Cardiac muscle cell (in vitro differentiated cells and primary cell): Measurements from ENCODE around the gene TRAM2. TPM values are rescaled to one million over a fixed set of nuclear protein-coding genes. Genes with fewer than 3 reads are reported as not detected.

ENCODE experiments used
- DNase-seq, 2 donors: peaks; one replicate each; pipeline versions ENCODE4 v3.0.0 to v3.0.0-alpha.2; 2010 to 2017; ENCODE audit warnings: low read depth in 1 of 2, low spot score in 1 of 2
- H3K27ac ChIP-seq: fragments of 200-600 bp; sonication (generic); 2 replicates; pipeline ENCODE4 v1.5.1; 2016
- H3K27me3 ChIP-seq: fragments of 200-600 bp; sonication (generic); 2 replicates; pipeline ENCODE4 v1.6.0; 2016; ENCODE audit warnings: control low read depth
- H3K36me3 ChIP-seq: fragments of 200-600 bp; sonication (generic); 2 replicates; pipeline ENCODE4 v1.5.1; 2016; ENCODE audit warnings: control low read depth
- H3K4me1 ChIP-seq: fragments of 200-600 bp; sonication (generic); 2 replicates; pipeline ENCODE4 v1.8.1; 2017; ENCODE audit warnings: low read depth, mild to moderate bottlenecking, mixed run types
- H3K4me3 ChIP-seq: fragments of 200-600 bp; sonication (generic); 2 replicates; pipeline ENCODE4 v1.5.1; 2016; ENCODE audit warnings: mild to moderate bottlenecking
- H3K9me3 ChIP-seq: fragments of 200-600 bp; sonication (generic); 2 replicates; pipeline ENCODE4 v1.5.1; 2017; ENCODE audit warnings: low read depth, mild to moderate bottlenecking, control low read depth
- CTCF ChIP-seq: IDR thresholded peaks from 2 replicates; pipeline ENCODE4 v1.5.1; 2012; ENCODE audit warnings: low read depth, mild to moderate bottlenecking, low read length
- polyA plus RNA-seq: library from polyadenylated mRNA; unstranded; fragments of >200 nt; fragmentation: Nextera tagmentation; extraction: Ambion mirVana; gene quantifications from 2 replicates; pipeline ENCODE4 v1.2.1, GENCODE V29; 2016
- total RNA-seq: library from RNA; depleted of rRNA; stranded (reverse); fragments of >200 nt; gene quantifications from 2 replicates; pipeline ENCODE4 v1.2.3, GENCODE V29; 2016

TRAM2 gene
- total and polyA plus RNA-seq, 2 experiments from 2014 or later, result 6.6 to 7.7 TPM

GRCh38 chr6:52610011-52610410, 33.2 kb upstream of the TRAM2 start:
- H3K4me1 ChIP-seq, result no peaks in the 10 kb centered on the region
- no peak overlapping the region for H3K27ac ChIP-seq
- no peaks in the 10 kb centered on the region for H3K36me3 ChIP-seq
- no peaks in the 10 kb centered on the region for H3K9me3 ChIP-seq
- no peak for TF ChIP-seq CTCF
- no peaks in the 10 kb centered on the region for H3K27me3 ChIP-seq
- no peak overlapping the region for H3K4me3 ChIP-seq
- no peak for DNase-seq

- Histone ChIP-seq H3K9me3 (no peaks in the 10 kb centered on the region), H3K27me3 (no peaks in the 10 kb centered on the region), H3K27ac (no peak overlapping the region), H3K4me3 (no peak overlapping the region), H3K4me1 (no peaks in the 10 kb centered on the region), H3K36me3 (no peaks in the 10 kb centered on the region)
- no peak for DNase-seq
- TF ChIP-seq CTCF, result no peak
Measured at GRCh38 chr6:52605610-52606185, 28.8 kb upstream of the TRAM2 start.

GRCh38 chr6:52603000-52603795, 26.3 kb upstream of the TRAM2 start:
- DNase-seq, result peak in 1 of 2 donors; percentile 66

GRCh38 chr6:52598824-52599190, 21.9 kb upstream of the TRAM2 start:
- Histone ChIP-seq H3K4me3 (no peak overlapping the region), H3K9me3 (no peaks in the 10 kb centered on the region), H3K4me1 (peaks cover 8% of the 10 kb centered on the region), H3K36me3 (no peaks in the 10 kb centered on the region), H3K27me3 (no peaks in the 10 kb centered on the region), H3K27ac (no peak overlapping the region)
- no peak for DNase-seq
- TF ChIP-seq CTCF, result no peak

More at GRCh38 chr6:52603000-52603795, 26.3 kb upstream of the TRAM2 start:
- Histone ChIP-seq H3K4me1 (no peaks in the 10 kb centered on the region), H3K9me3 (no peaks in the 10 kb centered on the region), H3K27ac (no peak overlapping the region), H3K36me3 (no peaks in the 10 kb centered on the region), H3K27me3 (no peaks in the 10 kb centered on the region), H3K4me3 (no peak overlapping the region)
- no peak for TF ChIP-seq CTCF

- Histone ChIP-seq H3K36me3 (no peaks in the 10 kb centered on the region), H3K4me3 (no peak overlapping the region), H3K4me1 (peaks cover 8% of the 10 kb centered on the region), H3K27ac (no peak overlapping the region), H3K27me3 (no peaks in the 10 kb centered on the region), H3K9me3 (no peaks in the 10 kb centered on the region)
- peak; percentile 84 to 88 for DNase-seq
- peak; percentile 84 for TF ChIP-seq CTCF
Measured at GRCh38 chr6:52598123-52598823, 21.4 kb upstream of the TRAM2 start.
